ENCODE results near the gene CFAP90. TPM values are rescaled to one million over a fixed set of nuclear protein-coding genes. Genes with fewer than 3 reads are reported as not detected.

The CFAP90 gene
- total and polyA plus RNA-seq, 2 of the 8 experiments (the other 6 are each of a cell fraction or from before 2014, with no cell fraction given) = 0.39 to 0.92 TPM

GRCh38 chr5:7881091-7881490 is 30.2 kb upstream of the CFAP90 start (continued):
- TF ChIP-seq RNF2 (IDR thresholded peaks at IDR 0.05; ENCODE audit: borderline replicate concordance, low read depth, low read length, missing control alignments, poor library complexity, severe bottlenecking) = no peak
